ENCODE results near the gene GREM1.

Gene GREM1

GRCh38 chr15:32766101-32766500 is 48.3 kb downstream of the GREM1 start:
- no peak for ATAC-seq (replicated peaks)
- H3K27ac Mint-ChIP-seq = no peak overlapping the region
- peaks cover 15 to 29% of the 10 kb centered on the region in 2 donors for H3K27me3 Mint-ChIP-seq
- no peaks in the 10 kb centered on the region for H3K9me3 Mint-ChIP-seq
- no peak overlapping the region for H3K4me3 Mint-ChIP-seq
- DNase-seq = no peak
- no peaks in the 10 kb centered on the region for H3K4me1 Mint-ChIP-seq
- H3K36me3 Mint-ChIP-seq = no peaks in the 10 kb centered on the region

GRCh38 chr15:32767236-32767635 is 49.4 kb downstream of the GREM1 start:
- ATAC-seq (replicated peaks) = no peak

GRCh38 chr15:32774022-32774421 is 56.2 kb downstream of the GREM1 start:
- no peak overlapping the region for H3K4me3 Mint-ChIP-seq
- ATAC-seq (replicated peaks) (no peak), DNase-seq (no peak)
- peaks cover 22 to 32% of the 10 kb centered on the region in 2 donors for H3K27me3 Mint-ChIP-seq
- no peak overlapping the region for H3K27ac Mint-ChIP-seq
- no peaks in the 10 kb centered on the region for H3K36me3 Mint-ChIP-seq
- H3K4me1 Mint-ChIP-seq = no peaks in the 10 kb centered on the region
- peaks cover 0 to 2% of the 10 kb centered on the region in 2 donors for H3K9me3 Mint-ChIP-seq

More at GRCh38 chr15:32767236-32767635, 49.4 kb downstream of the GREM1 start:
- Mint-ChIP-seq H3K27me3 (peaks cover 9 to 22% of the 10 kb centered on the region in 2 donors), H3K4me3 (no peak overlapping the region), H3K36me3 (no peaks in the 10 kb centered on the region), H3K9me3 (no peaks in the 10 kb centered on the region), H3K27ac (no peak overlapping the region), H3K4me1 (no peaks in the 10 kb centered on the region)
- no peak for DNase-seq

- ATAC-seq (replicated peaks) = no peak
- Mint-ChIP-seq H3K4me3 (no peak overlapping the region), H3K9me3 (peaks cover 0 to 2% of the 10 kb centered on the region in 2 donors), H3K27ac (no peak overlapping the region), H3K4me1 (no peaks in the 10 kb centered on the region), H3K36me3 (no peaks in the 10 kb centered on the region), H3K27me3 (peaks cover 22 to 32% of the 10 kb centered on the region in 2 donors)
- DNase-seq = no peak
Observed at GRCh38 chr15:32775103-32775502, 57.3 kb downstream of the GREM1 start.

GRCh38 chr15:32778391-32779176 is 60.8 kb downstream of the GREM1 start:
- H3K4me3 Mint-ChIP-seq = no peak overlapping the region
- peaks cover 27 to 34% of the 10 kb centered on the region in 2 donors for H3K27me3 Mint-ChIP-seq
- H3K27ac Mint-ChIP-seq = no peak overlapping the region
- peaks cover 0 to 2% of the 10 kb centered on the region in 2 donors for H3K9me3 Mint-ChIP-seq
- DNase-seq (no peak), ATAC-seq (replicated peaks) (no peak)
- H3K36me3 Mint-ChIP-seq = no peaks in the 10 kb centered on the region
- no peaks in the 10 kb centered on the region for H3K4me1 Mint-ChIP-seq

GRCh38 chr15:32781781-32782180 is 64.0 kb downstream of the GREM1 start:
- DNase-seq (no peak), ATAC-seq (replicated peaks) (no peak)
- H3K27ac Mint-ChIP-seq = no peak overlapping the region
- no peaks in the 10 kb centered on the region for H3K36me3 Mint-ChIP-seq
- H3K4me3 Mint-ChIP-seq = no peak overlapping the region
- no peaks in the 10 kb centered on the region for H3K4me1 Mint-ChIP-seq
- H3K9me3 Mint-ChIP-seq = peaks cover 0 to 2% of the 10 kb centered on the region in 2 donors
- peaks cover 10 to 11% of the 10 kb centered on the region in 2 donors for H3K27me3 Mint-ChIP-seq

- DNase-seq (no peak), ATAC-seq (replicated peaks) (no peak)
- Mint-ChIP-seq H3K9me3 (no peaks in the 10 kb centered on the region), H3K4me1 (no peaks in the 10 kb centered on the region), H3K27ac (no peak overlapping the region), H3K36me3 (no peaks in the 10 kb centered on the region), H3K4me3 (no peak overlapping the region), H3K27me3 (peaks cover 10 to 11% of the 10 kb centered on the region in 2 donors)
Observed at GRCh38 chr15:32784581-32784980, 66.8 kb downstream of the GREM1 start.

- H3K4me1 Mint-ChIP-seq = no peaks in the 10 kb centered on the region
- H3K36me3 Mint-ChIP-seq = no peaks in the 10 kb centered on the region
- no peak overlapping the region for H3K27ac Mint-ChIP-seq
- ATAC-seq (replicated peaks) (no peak), DNase-seq (no peak)
- H3K9me3 Mint-ChIP-seq = no peaks in the 10 kb centered on the region
- peaks cover 11 to 13% of the 10 kb centered on the region in 2 donors for H3K27me3 Mint-ChIP-seq
- H3K4me3 Mint-ChIP-seq = no peak overlapping the region
Observed at GRCh38 chr15:32786906-32787305, 69.1 kb downstream of the GREM1 start.

GRCh38 chr15:32787949-32788348 is 70.1 kb downstream of the GREM1 start:
- H3K27me3 Mint-ChIP-seq = peaks cover 6 to 10% of the 10 kb centered on the region in 2 donors

GRCh38 chr15:32790352-32790999 is 72.7 kb downstream of the GREM1 start:
- DNase-seq = no peak
- no peak overlapping the region for H3K4me3 Mint-ChIP-seq
- no peaks in the 10 kb centered on the region for H3K9me3 Mint-ChIP-seq
- H3K4me1 Mint-ChIP-seq = no peaks in the 10 kb centered on the region
- no peak for ATAC-seq (replicated peaks)
- peaks cover 0 to 5% of the 10 kb centered on the region in 2 donors for H3K27me3 Mint-ChIP-seq
- no peak overlapping the region for H3K27ac Mint-ChIP-seq
- no peaks in the 10 kb centered on the region for H3K36me3 Mint-ChIP-seq

More at GRCh38 chr15:32787949-32788348, 70.1 kb downstream of the GREM1 start:
- Mint-ChIP-seq H3K4me3 (no peak overlapping the region), H3K4me1 (no peaks in the 10 kb centered on the region), H3K9me3 (no peaks in the 10 kb centered on the region), H3K36me3 (no peaks in the 10 kb centered on the region), H3K27ac (no peak overlapping the region)
- DNase-seq (no peak), ATAC-seq (replicated peaks) (no peak)

GRCh38 chr15:32792436-32792835 is 74.6 kb downstream of the GREM1 start:
- no peak for DNase-seq
- Mint-ChIP-seq H3K36me3 (no peaks in the 10 kb centered on the region), H3K4me3 (no peak overlapping the region), H3K9me3 (no peaks in the 10 kb centered on the region), H3K27me3 (peaks cover 0 to 5% of the 10 kb centered on the region in 2 donors), H3K27ac (no peak overlapping the region), H3K4me1 (no peaks in the 10 kb centered on the region)
- no peak for ATAC-seq (replicated peaks)

All from stimulated activated naive B cell treated with anti-CD40 and anti-IgM and Interleukin-4, amounts not matched to agents 10 μg/mL and 1 μg/mL and 100 μg/mL, for 72 hours (primary cell).